ENCODE measurements around the gene UNC13C. TPM values are rescaled to one million over a fixed set of nuclear protein-coding genes. Genes with fewer than 3 reads are reported as not detected.

Gene UNC13C
- total RNA-seq, 1 donor from 2014 or later, result 3.7 TPM

DNA sequence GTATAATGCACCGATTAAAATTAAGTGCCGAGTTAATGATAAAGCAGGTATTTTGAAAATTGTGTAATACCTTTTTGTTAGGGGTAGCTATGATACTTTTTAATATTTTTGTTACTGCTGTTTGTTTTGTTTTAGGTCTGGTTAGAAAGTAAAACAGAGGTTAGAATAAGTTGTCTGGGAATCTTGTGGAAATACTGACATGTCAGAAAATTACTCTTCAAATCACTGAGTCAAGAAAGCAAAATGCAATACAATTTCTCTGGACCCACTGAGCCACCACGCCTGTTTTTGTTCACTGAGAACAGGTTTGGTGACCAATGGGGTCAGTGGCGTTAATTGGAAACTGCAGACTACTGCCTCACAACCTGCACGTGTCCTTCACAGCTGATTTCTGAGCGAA lies 601.6 kb downstream of the UNC13C start:
- H3K36me3 Mint-ChIP-seq, result no peaks in the 10 kb centered on the region
- no peak for DNase-seq (ENCODE audit: extremely low spot score, unreplicated experiment)
- peak overlapping the region; percentile 11 for H3K4me3 Mint-ChIP-seq
- H3K27ac Mint-ChIP-seq, result no peak overlapping the region
- no peaks in the 10 kb centered on the region for H3K4me1 Mint-ChIP-seq (ENCODE audit: unreplicated experiment)
- peaks cover 5% of the 10 kb centered on the region for H3K27me3 Mint-ChIP-seq
- H3K9me3 Mint-ChIP-seq, result peaks cover 5% of the 10 kb centered on the region
- no peak for TF ChIP-seq CTCF (conservative IDR thresholded peaks at IDR 0.05)

DNA sequence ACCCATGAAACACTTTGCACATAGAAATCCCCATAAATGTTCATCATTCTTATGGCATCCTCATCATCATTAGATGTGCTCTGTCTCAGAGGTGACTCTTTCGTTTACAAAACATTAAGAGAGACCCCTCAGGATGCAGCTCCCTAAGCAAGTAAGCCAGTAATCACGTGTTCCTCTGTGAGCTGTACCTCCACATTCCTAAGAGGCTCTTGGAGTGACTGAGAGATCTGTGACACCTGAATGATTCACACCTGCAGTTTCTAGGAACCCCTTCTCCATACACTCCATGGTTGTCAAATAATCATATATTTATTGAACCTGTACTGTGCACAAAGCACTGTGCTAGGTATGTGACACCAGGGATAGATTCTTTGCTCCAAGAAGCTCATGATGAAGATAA lies 602.4 kb downstream of the UNC13C start:
- no peak for TF ChIP-seq CTCF (conservative IDR thresholded peaks at IDR 0.05)
- Mint-ChIP-seq H3K4me3 (peak overlapping the region; percentile 1), H3K27ac (peak overlapping the region; percentile 44), H3K9me3 (peaks cover 5% of the 10 kb centered on the region), H3K27me3 (peaks cover 5% of the 10 kb centered on the region), H3K36me3 (no peaks in the 10 kb centered on the region), H3K4me1 (ENCODE audit: unreplicated experiment) (no peaks in the 10 kb centered on the region)
- no peak for DNase-seq (ENCODE audit: extremely low spot score, unreplicated experiment)

DNA sequence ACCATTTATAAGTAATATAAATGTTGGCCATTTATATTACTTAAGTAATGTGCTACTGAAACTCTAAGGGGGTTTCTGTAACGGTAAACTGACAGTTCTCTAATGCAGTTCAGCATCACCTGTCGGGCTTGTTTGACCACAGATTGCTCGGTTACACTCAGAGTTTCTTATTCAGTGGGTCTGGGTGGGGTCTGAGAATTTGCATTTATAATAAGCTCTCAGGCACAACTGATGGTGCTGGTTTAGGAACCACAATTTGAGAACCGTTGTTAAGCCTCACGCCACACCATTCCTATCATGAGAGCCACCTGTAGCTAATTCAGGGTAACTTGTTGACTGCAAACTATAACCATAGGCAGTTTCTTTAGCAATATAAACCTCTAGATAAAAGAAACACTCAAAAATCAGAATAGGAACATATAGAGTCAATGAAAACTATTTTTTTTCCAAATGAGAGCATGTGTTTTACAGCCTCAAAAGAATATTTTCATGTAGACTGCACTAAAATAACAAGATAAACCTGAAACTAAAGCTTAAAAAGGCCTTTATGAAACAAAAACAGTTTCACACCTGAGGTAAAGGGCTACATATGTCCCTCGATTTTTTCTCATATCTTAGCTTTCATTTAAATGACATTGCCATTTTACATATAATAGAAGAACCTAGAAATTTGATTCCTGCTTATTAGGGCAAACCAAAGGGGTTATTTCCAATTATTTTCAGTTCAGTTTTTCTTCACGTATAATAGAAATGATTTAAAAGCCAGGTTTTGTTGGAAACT lies 604.8 kb downstream of the UNC13C start:
- DNase-seq (ENCODE audit: extremely low spot score, unreplicated experiment), result no peak
- TF ChIP-seq CTCF (conservative IDR thresholded peaks at IDR 0.05), result no peak
- no peaks in the 10 kb centered on the region for H3K4me1 Mint-ChIP-seq (ENCODE audit: unreplicated experiment)
- no peaks in the 10 kb centered on the region for H3K27me3 Mint-ChIP-seq
- no peak overlapping the region for H3K27ac Mint-ChIP-seq
- peaks cover 5% of the 10 kb centered on the region for H3K9me3 Mint-ChIP-seq
- H3K36me3 Mint-ChIP-seq, result no peaks in the 10 kb centered on the region
- no peak overlapping the region for H3K4me3 Mint-ChIP-seq

DNA sequence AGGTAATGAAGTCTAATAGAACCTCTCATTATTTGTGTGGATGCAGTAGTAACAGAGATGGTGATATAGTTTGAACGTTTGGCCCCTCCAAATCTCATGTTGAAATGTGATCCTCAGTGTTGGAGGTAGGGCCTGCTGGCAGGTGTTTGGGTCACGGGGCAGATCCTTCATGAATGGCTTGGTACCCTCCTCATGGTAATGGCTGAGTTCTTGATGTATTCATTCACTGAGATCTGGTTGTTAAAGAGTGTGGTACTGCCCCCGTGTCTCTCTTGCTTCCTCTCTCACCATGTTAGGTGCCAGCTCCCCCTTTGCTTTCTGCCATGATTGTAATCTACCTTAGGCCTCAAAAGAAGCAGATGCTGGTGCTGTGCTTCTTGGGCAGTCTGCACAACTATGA lies 606.8 kb downstream of the UNC13C start:
- no peaks in the 10 kb centered on the region for H3K27me3 Mint-ChIP-seq
- no peaks in the 10 kb centered on the region for H3K36me3 Mint-ChIP-seq
- H3K27ac Mint-ChIP-seq, result no peak overlapping the region
- no peak overlapping the region for H3K4me3 Mint-ChIP-seq
- H3K9me3 Mint-ChIP-seq, result peaks cover 5% of the 10 kb centered on the region
- TF ChIP-seq CTCF (conservative IDR thresholded peaks at IDR 0.05), result no peak
- H3K4me1 Mint-ChIP-seq (ENCODE audit: unreplicated experiment), result no peaks in the 10 kb centered on the region
- no peak for DNase-seq (ENCODE audit: extremely low spot score, unreplicated experiment)

DNA sequence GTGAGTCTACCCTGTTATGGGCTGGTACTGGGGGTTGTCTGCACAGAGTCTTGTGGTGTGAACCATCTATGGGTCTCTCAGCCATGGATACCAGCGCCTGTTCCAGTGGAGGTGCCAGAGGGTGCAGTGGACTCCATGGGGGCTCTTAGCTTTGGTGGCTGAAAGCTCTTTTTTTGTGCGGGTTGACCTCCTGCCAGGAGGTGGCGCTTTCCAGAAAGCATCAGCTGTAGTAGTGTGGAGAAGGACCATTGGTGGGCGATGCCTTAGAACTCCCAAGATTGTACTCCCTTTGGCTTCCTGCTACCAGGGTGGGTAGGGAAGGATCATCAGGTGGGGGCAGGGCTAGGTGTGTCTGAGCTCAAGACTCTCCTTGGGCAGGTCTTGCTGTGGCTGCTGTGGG lies 615.9 kb downstream of the UNC13C start:
- TF ChIP-seq CTCF (conservative IDR thresholded peaks at IDR 0.05), result no peak
- DNase-seq (ENCODE audit: extremely low spot score, unreplicated experiment), result no peak
- Mint-ChIP-seq H3K9me3 (peaks cover 17% of the 10 kb centered on the region), H3K4me3 (no peak overlapping the region), H3K4me1 (ENCODE audit: unreplicated experiment) (no peaks in the 10 kb centered on the region), H3K27me3 (no peaks in the 10 kb centered on the region), H3K27ac (no peak overlapping the region), H3K36me3 (peaks cover 4% of the 10 kb centered on the region)
